ENCODE measurements around the gene SIL1. TPM values are rescaled to one million over a fixed set of nuclear protein-coding genes. Genes with fewer than 3 reads are reported as not detected.
A peak's percentile ranks its signal among the peaks of the same experiment; 100 is the strongest.

SIL1 gene
- total and polyA plus RNA-seq, 2 of the 8 experiments (the other 6 are each of a cell fraction or from before 2014, with no cell fraction given): 8.3 to 12.8 TPM

DNA sequence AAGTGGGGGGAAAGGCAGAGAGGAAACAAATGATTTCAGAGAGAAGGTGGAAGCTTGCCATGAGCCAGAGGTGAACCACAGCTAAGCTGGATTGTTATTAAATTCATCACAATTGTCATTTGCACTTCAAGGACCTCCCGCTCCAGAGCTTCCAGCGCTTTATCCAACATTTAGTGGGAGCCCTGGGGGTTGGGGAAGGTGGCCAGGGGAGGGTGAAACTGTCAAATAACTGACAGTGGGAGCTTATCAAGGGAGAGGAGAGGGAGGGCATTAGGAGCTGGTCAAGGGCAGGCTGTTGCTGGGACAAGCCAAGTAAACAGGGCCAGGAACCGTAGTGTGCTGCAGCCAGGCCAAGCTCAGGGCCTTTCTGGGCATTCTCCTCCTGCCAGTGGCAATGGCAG, 71.5 kb downstream of the SIL1 start:
- Histone ChIP-seq H3K4me3 (ENCODE audit: extremely low read depth in 1 of 4, insufficient read depth in 2 of 4, low read depth in 3 of 4, low read length in 4 of 4) (no peak overlapping the region), H3K56ac (replicated peaks; ENCODE audit: insufficient read length, low read depth, low read length) (no peak overlapping the region), H2BK15ac (ENCODE audit: low read length) (no peak overlapping the region), H3K27ac (ENCODE audit: low read depth, low read length) (no peak overlapping the region), H4K5ac (ENCODE audit: insufficient read length, low read depth, low read length) (no peak overlapping the region), H3K4me1 (replicated peaks in 1 of 4; ENCODE audit: control insufficient read depth in 3 of 4, insufficient read depth in 4 of 4, low read length in 3 of 4) (peaks cover 2 to 14% (median 10%) of the 10 kb centered on the region in 4 experiments), H3K18ac (ENCODE audit: extremely low read depth, low read length) (no peak overlapping the region), H3K23me2 (ENCODE audit: low read depth, low read length) (no peaks in the 10 kb centered on the region), H2BK12ac (ENCODE audit: low read depth, low read length) (no peak overlapping the region), H2AK5ac (ENCODE audit: low read depth, low read length) (no peak overlapping the region), H2AFZ (ENCODE audit: low read length) (no peak overlapping the region), H4K20me1 (replicated peaks in 1 of 2; ENCODE audit: control insufficient read depth in 1 of 2, insufficient read depth in 2 of 2, low read length in 2 of 2) (no peaks in the 10 kb centered on the region), H3K14ac (ENCODE audit: insufficient read length) (no peak overlapping the region), H2BK120ac (replicated peaks; ENCODE audit: low read depth, low read length) (no peak overlapping the region), H3K27me3 (replicated peaks in 1 of 4; ENCODE audit: control insufficient read depth in 3 of 4, extremely low read depth in 1 of 4, insufficient read depth in 3 of 4, low read length in 3 of 4) (no peaks in the 10 kb centered on the region), H3K23ac (ENCODE audit: insufficient read length) (no peak overlapping the region), H3K4me2 (ENCODE audit: insufficient read depth in 1 of 2, low read depth in 2 of 2, low read length in 2 of 2) (0 out of 4 replicates have a peak overlapping the region, but pooled peaks of 1 of the 2 experiments have one; percentile 11), H2BK20ac (ENCODE audit: low read length) (no peak overlapping the region), H3K9ac (replicated peaks in 1 of 4; ENCODE audit: extremely low read depth in 1 of 4, low read depth in 3 of 4, low read length in 3 of 4) (no peak overlapping the region; a peak in 2 of 7 replicates), H3K4ac (replicated peaks; ENCODE audit: insufficient read length, low read depth, low read length) (no peak overlapping the region), H3K9me3 (ENCODE audit: insufficient read depth in 2 of 2, low read depth in 1 of 2, low read length in 1 of 2) (no peaks in the 10 kb centered on the region), H3K79me1 (ENCODE audit: low read depth, low read length) (no peaks in the 10 kb centered on the region), H4K91ac (replicated peaks; ENCODE audit: insufficient read length, low read length) (no peak overlapping the region), H2BK5ac (ENCODE audit: low read depth, low read length) (no peak overlapping the region), H3K36me3 (ENCODE audit: control insufficient read depth in 2 of 4, insufficient read depth in 4 of 4, low read length in 3 of 4) (no peaks in the 10 kb centered on the region), H3K79me2 (ENCODE audit: control insufficient read depth in 1 of 2, insufficient read depth in 2 of 2, low read length in 2 of 2) (no peaks in the 10 kb centered on the region), H4K8ac (ENCODE audit: extremely low read depth, insufficient read depth, low read length) (peak overlapping the region; percentile 6; the same call in 1 of the 2 replicates)
- TF ChIP-seq SRF (IDR thresholded peaks at IDR 0.05; ENCODE audit: low read depth, low read length) (no peak), SIX5 (IDR thresholded peaks at IDR 0.05; ENCODE audit: low read depth, low read length) (no peak), EP300 (IDR thresholded peaks at IDR 0.05; ENCODE audit: borderline replicate concordance in 1 of 2, low read depth in 2 of 2, low read length in 2 of 2) (no peak)
- WGBS, 2 experiments (ENCODE audit: extremely low coverage in 1 of 2, insufficient coverage in 1 of 2, insufficient read length in 1 of 2, insufficient replicate concordance in 2 of 2, low coverage in 1 of 2, low lambda C conversion rate in 2 of 2, missing lambda C conversion rate in 1 of 2): 78% methylated on average over 3 of the region's 3 CpGs; no CpG with 5 or more reads in 1 of the 2 experiments
- ChIA-PET CTCF (ENCODE audit: partially characterized antibody) (interaction anchor here (1.0 to 2.7 kb wide), 4 partner anchors 10 to 136 kb away, joined by 3 to 9 read pairs (median 6); no protein-coding TSS in a partner anchor), POLR2A (ENCODE audit: partially characterized antibody) (interaction anchor here (1.1 kb wide), 1 partner anchor 215 kb away, joined by 4 read pairs; no protein-coding TSS in a partner anchor)
- FAIRE-seq (no peak), DNase-seq (ENCODE audit: low read depth in 1 of 2, low spot score in 2 of 2) (no peak)
